Esophagus squamous epithelium (tissue), 4 donors: ENCODE measurements around the gene OSBPL8.

Experiments used
- CTCF ChIP-seq, 6 experiments: fragments of 450-650 bp in 4 of 6; fragments of 200-600 bp in 2 of 6; sonication (generic) in 2 of 6; IDR thresholded peaks; one replicate each; pipeline ENCODE4 v1.5.1; 2016 to 2019; ENCODE audit warnings: antibody characterized with exemption in 6 of 6, mild to moderate bottlenecking in 4 of 6, moderate library complexity in 4 of 6
- POLR2A ChIP-seq, 4 donors: fragments of 450-650 bp; IDR thresholded peaks; one replicate each; pipeline ENCODE4 v1.6.1; 2017; ENCODE audit warnings: antibody characterized with exemption in 4 of 4, mild to moderate bottlenecking in 4 of 4, moderate library complexity in 3 of 4

- TF ChIP-seq CTCF (IDR thresholded peaks at IDR 0.05) (no peak), POLR2A (IDR thresholded peaks at IDR 0.05) (no peak)
Observed at GRCh38 chr12:76531056-76531455, 28.5 kb downstream of the OSBPL8 start.
